ENCODE measurements around the gene FOCAD. TPM values are rescaled to one million over a fixed set of nuclear protein-coding genes. Genes with fewer than 3 reads are reported as not detected.

The FOCAD gene
- total RNA-seq, 1 experiment from 2014 or later, result 17.1 TPM

DNA sequence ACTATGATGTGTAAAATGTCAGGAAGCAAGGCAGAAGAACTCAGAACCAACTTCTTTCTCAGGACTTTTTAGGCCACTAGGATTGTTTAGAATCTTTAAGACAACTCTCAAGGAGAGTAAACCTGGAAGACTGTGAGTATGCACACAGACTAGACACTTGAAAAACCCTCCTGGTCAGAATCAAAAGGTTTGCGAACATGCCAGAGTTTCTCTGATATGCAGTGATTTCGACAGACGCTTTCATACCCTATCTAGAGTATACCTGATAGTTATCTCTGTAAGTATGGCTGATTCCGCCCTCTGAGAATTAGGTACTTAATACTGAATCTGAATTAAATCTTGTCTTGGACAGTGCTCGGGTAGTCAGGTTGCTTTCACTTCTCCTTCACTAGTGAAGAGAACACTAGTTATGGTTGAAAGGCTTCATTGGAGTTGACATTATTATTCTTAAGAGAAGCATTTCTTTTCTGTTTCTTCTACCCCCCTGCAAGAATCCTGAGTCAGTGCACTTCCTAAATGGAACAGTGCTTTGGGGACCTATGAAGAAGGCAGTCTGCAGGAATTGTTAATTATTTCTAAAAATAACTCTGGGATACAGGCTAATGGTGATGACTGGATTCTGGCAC lies 189.3 kb downstream of the FOCAD start:
- H3K36me3 ChIP-seq (ENCODE audit: low read depth), result no peaks in the 10 kb centered on the region
- ChIA-PET CTCF (no interaction called here), POLR2A (ENCODE audit: unreplicated experiment) (no interaction called here)
- H3K27me3 ChIP-seq (ENCODE audit: insufficient read depth, low read depth), result no peaks in the 10 kb centered on the region
- no peaks in the 10 kb centered on the region for H3K9me2 ChIP-seq (ENCODE audit: insufficient read depth)
- H4K20me1 ChIP-seq (ENCODE audit: insufficient read depth), result no peaks in the 10 kb centered on the region
- BruUV-seq (replicated peaks), result no TSS peak
- H3K9me3 ChIP-seq (ENCODE audit: insufficient read depth, low read depth), result no peaks in the 10 kb centered on the region
- no peaks in the 10 kb centered on the region for H3K79me2 ChIP-seq (ENCODE audit: low read depth)
- H3K4me2 ChIP-seq, result no peak overlapping the region
- H3K27ac ChIP-seq, result no peak overlapping the region
- H2AFZ ChIP-seq, result no peak overlapping the region
- intact Hi-C loops (cut with micrococcal nuclease; ENCODE audit: unreplicated experiment), result no loop called here
- H3F3A ChIP-seq (ENCODE audit: insufficient read depth, low read depth), result no peaks in the 10 kb centered on the region
- no peak overlapping the region for H3K4me3 ChIP-seq
- TF ChIP-seq, protein P1, sequence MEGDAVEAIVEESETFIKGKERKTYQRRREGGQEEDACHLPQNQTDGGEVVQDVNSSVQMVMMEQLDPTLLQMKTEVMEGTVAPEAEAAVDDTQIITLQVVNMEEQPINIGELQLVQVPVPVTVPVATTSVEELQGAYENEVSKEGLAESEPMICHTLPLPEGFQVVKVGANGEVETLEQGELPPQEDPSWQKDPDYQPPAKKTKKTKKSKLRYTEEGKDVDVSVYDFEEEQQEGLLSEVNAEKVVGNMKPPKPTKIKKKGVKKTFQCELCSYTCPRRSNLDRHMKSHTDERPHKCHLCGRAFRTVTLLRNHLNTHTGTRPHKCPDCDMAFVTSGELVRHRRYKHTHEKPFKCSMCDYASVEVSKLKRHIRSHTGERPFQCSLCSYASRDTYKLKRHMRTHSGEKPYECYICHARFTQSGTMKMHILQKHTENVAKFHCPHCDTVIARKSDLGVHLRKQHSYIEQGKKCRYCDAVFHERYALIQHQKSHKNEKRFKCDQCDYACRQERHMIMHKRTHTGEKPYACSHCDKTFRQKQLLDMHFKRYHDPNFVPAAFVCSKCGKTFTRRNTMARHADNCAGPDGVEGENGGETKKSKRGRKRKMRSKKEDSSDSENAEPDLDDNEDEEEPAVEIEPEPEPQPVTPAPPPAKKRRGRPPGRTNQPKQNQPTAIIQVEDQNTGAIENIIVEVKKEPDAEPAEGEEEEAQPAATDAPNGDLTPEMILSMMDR (conservative IDR thresholded peaks at IDR 0.05), result no peak
- no peak for TF ChIP-seq EZH2 (IDR thresholded peaks at IDR 0.05; ENCODE audit: low read depth)
- H3K4me1 ChIP-seq (replicated peaks; ENCODE audit: insufficient read depth), result 0 out of 2 replicates have a peak, but pooled peaks cover 8% of the 10 kb centered on the region
- DNase-seq, result no peak

DNA sequence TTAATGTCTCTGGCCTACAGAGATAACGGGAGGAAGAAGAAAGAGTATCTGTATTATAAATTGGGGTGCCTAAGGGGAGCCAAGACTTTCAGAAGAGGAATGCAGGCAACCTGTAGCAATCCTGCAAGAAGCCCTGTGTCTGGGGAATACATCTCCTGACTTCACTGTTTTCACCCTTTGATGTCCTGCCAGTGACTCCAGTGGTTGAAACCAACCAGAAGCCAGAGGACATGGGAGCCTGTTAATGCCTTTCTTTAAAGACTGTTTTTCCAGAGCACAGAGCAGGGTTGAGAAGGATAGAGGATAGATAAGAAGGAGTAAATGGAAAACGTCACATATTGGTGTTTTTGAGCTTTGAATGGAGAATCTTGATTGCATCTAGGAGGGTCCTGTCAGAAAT lies 196.2 kb downstream of the FOCAD start:
- Histone ChIP-seq H3K27ac (no peak overlapping the region), H3K36me3 (ENCODE audit: low read depth) (no peaks in the 10 kb centered on the region), H3K4me1 (replicated peaks; ENCODE audit: insufficient read depth) (no peaks in the 10 kb centered on the region), H3K9me3 (ENCODE audit: insufficient read depth, low read depth) (no peaks in the 10 kb centered on the region), H2AFZ (no peak overlapping the region), H3F3A (ENCODE audit: insufficient read depth, low read depth) (no peaks in the 10 kb centered on the region), H3K4me2 (no peak overlapping the region), H3K27me3 (ENCODE audit: insufficient read depth, low read depth) (no peaks in the 10 kb centered on the region), H3K79me2 (ENCODE audit: low read depth) (no peaks in the 10 kb centered on the region), H4K20me1 (ENCODE audit: insufficient read depth) (no peaks in the 10 kb centered on the region), H3K9me2 (ENCODE audit: insufficient read depth) (no peaks in the 10 kb centered on the region), H3K4me3 (no peak overlapping the region)
- POLR2A ChIA-PET (ENCODE audit: unreplicated experiment), result no interaction called here
- no peak for DNase-seq
- CTCF ChIA-PET, result no interaction called here
- TF ChIP-seq EZH2 (IDR thresholded peaks at IDR 0.05; ENCODE audit: low read depth), result no peak
- TF ChIP-seq, protein P1 (conservative IDR thresholded peaks at IDR 0.05), result no peak
- intact Hi-C loops (cut with micrococcal nuclease; ENCODE audit: unreplicated experiment), result no loop called here
- BruUV-seq (replicated peaks), result no TSS peak

DNA sequence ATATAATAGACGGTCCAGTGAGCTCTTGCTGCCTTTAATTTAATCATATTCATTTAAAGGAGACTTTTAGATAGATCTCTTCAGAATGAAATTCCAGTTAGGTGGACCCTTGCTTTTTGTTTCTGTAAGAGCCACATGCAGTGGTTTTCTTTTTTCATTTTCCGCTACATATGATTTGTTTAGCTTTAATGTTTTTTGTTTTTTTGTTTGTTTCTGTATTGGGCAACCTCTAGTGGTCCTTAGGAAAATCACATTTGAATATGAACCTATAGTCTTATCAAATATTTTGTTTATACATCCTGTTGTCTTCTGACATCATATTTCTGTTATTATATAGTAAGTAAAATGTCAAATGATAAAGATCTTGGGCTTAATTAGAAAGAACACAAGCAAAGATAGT lies 196.6 kb downstream of the FOCAD start:
- H4K20me1 ChIP-seq (ENCODE audit: insufficient read depth), result no peaks in the 10 kb centered on the region
- no peaks in the 10 kb centered on the region for H3K9me3 ChIP-seq (ENCODE audit: insufficient read depth, low read depth)
- no peaks in the 10 kb centered on the region for H3K27me3 ChIP-seq (ENCODE audit: insufficient read depth, low read depth)
- no peaks in the 10 kb centered on the region for H3K4me1 ChIP-seq (replicated peaks; ENCODE audit: insufficient read depth)
- H3F3A ChIP-seq (ENCODE audit: insufficient read depth, low read depth), result no peaks in the 10 kb centered on the region
- H3K27ac ChIP-seq, result no peak overlapping the region
- H3K36me3 ChIP-seq (ENCODE audit: low read depth), result no peaks in the 10 kb centered on the region
- intact Hi-C loops (cut with micrococcal nuclease; ENCODE audit: unreplicated experiment), result no loop called here
- POLR2A ChIA-PET (ENCODE audit: unreplicated experiment), result no interaction called here
- DNase-seq, result no peak
- no peaks in the 10 kb centered on the region for H3K9me2 ChIP-seq (ENCODE audit: insufficient read depth)
- H3K4me3 ChIP-seq, result no peak overlapping the region
- H2AFZ ChIP-seq, result no peak overlapping the region
- CTCF ChIA-PET, result no interaction called here
- no peak for TF ChIP-seq EZH2 (IDR thresholded peaks at IDR 0.05; ENCODE audit: low read depth)
- TF ChIP-seq, protein P1 (conservative IDR thresholded peaks at IDR 0.05), result no peak
- no TSS peak for BruUV-seq (replicated peaks)
- no peak overlapping the region for H3K4me2 ChIP-seq
- no peaks in the 10 kb centered on the region for H3K79me2 ChIP-seq (ENCODE audit: low read depth)
